GM18870 (cell line): ENCODE measurements around the gene EXOC6.

Source experiments
- ATAC-seq: cut with Tn5 transposase; IDR thresholded peaks from one replicate; pipeline ENCODE4 v1.9.1; 2021; ENCODE audit warnings: moderate library complexity; ENCODE audit not compliant: unreplicated experiment

EXOC6 gene

DNA sequence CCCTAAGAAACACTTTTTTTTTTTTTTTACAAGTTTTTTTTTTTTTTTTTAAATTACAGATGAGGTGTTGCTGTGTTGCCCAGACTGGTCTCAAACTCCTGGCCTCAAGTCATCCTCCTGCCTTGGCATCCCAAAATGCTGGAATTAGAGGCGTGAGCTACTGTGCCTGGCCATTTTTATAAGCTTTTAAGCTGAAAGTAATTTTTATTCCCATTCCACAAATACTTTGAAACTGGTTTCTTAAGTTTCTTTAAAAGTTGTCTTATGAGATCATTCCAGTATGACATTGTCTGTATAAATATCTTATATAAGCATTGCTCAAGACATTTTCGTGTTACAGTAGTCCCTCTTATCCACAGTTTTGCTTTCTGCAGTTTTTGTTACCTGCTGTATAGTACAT is 150.9 kb downstream of the EXOC6 start:
- no peak for ATAC-seq

- ATAC-seq = no peak
Measured at GRCh38 chr10:93006435-93007039, 158.2 kb downstream of the EXOC6 start.

DNA sequence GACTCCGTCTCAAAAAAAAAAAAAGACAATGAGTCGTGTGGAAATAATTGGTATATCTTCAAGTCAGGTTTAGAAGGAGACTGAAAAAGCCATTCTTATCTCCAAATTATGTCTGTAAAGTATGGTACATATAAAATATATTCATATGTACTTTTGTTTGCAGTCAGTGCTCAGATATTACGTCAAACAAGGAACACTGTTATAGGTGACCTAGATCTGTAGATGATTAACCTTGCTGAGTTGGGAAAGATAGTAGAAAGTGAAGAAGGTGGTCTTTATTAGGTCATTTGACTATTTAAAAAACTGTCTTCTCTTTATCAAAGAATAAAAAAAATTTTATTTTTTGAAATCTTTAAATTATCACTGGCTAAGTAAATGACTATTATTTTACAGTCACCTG is 167.4 kb downstream of the EXOC6 start:
- ATAC-seq = no peak

- no peak for ATAC-seq
Measured at GRCh38 chr10:93023013-93023650, 174.8 kb downstream of the EXOC6 start.

GRCh38 chr10:93026072-93026471 is 177.8 kb downstream of the EXOC6 start:
- no peak for ATAC-seq

GRCh38 chr10:93027508-93027907 is 179.2 kb downstream of the EXOC6 start:
- ATAC-seq = no peak

- ATAC-seq = no peak
Measured at GRCh38 chr10:93028883-93029282, 180.6 kb downstream of the EXOC6 start.

- no peak for ATAC-seq
Measured at GRCh38 chr10:93030409-93030808, 182.1 kb downstream of the EXOC6 start.

- no peak for ATAC-seq
Measured at GRCh38 chr10:93032105-93032808, 183.9 kb downstream of the EXOC6 start.

- ATAC-seq = no peak
Measured at GRCh38 chr10:93032809-93033137, 184.5 kb downstream of the EXOC6 start.

DNA sequence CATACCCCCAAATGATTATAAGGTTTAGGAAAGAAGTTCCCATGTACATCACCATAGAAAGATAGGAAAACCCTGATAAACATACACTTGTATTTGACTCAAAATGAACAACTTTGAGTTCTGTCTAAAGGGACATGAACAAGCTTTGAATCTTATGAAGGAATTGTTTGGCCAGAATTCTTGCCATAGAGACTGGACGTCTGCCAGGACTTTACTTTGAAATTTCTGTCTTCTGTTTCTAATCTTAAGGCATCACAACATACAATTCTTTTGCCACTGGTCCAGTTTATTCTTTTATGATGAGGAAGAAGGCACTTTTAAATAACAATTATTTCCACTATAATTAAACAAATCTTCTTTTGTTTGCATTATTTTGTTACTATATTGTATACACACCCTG is 186.1 kb downstream of the EXOC6 start:
- ATAC-seq = no peak

DNA sequence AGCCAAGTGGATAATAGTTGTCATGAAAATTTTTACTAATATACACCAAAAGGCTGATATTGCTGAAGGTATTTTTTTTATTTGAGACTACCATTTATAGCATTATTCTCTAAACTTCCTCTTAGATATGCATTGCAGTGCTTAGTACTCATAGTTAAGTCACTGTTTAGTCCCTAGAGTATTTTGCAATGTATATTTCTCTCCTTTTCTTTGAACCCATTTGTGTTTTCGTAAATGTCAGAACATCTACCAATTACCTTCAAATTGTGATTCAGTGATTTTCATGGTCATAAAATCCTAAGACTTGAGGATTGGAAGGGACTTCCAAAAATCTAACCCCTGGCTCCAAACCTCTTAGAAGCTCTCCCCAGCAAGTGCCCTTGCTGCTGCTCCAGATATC is 190.8 kb downstream of the EXOC6 start:
- ATAC-seq = no peak

GRCh38 chr10:93039721-93040120 is 191.4 kb downstream of the EXOC6 start:
- no peak for ATAC-seq

DNA sequence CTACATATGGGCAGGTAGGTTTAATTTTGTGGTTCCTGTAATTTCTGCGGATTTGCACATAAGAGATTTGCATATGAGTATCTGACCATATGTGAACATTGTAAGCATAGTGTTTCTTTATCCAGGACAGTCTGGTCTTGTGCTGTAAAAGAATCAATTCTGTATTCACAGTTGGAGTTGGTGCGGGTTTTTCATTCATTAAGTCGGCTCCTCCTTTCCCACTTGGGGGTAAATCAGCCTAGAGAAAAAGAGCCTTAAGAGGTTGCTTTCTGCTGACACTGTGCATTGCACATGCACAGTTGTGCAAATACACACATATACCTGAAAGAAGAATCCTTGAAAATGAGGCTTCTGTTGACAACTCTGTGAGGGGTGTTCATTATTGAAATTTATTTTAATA is 206.2 kb downstream of the EXOC6 start:
- no peak for ATAC-seq

GRCh38 chr10:93058139-93058538 is 209.8 kb downstream of the EXOC6 start:
- no peak for ATAC-seq

GRCh38 chr10:93059975-93060886 is 211.9 kb downstream of the EXOC6 start, which contains the start of gene CYP26C1:
Gene CYP26C1, plus strand, starts transcription at chr10:93060798. Its CDS starts 466 bp downstream, at chr10:93061264.
- ATAC-seq = no peak

DNA sequence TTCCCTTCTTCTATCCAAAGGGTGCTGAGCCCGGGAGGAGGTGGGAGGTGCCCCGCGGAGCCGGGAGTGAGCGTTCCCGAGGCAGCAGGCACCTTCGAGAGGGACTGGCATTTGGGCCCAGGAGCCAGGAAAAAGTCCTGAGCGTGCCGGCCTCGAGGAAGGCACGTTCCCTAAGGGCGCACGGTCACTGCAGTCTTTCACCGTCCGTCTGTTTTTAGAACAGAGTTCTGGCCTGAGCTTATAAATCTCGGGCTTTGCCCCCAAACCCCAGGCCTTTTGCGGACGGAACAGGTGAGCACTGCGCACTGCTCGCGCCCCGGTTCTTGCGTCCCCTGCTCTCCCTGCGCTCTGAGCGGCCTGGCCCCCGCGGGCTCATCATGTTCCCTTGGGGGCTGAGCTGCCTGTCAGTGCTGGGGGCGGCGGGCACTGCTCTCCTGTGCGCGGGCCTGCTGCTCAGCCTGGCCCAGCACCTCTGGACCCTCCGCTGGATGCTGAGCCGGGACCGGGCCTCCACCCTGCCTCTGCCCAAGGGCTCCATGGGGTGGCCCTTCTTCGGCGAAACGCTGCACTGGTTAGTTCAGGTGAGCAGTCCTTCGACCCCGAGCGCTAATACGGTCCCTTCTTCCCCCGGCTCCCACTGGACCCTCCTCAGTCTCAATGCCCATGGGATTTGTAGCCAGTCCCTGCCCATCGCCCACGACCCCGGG is 212.7 kb downstream of the EXOC6 start:
- ATAC-seq = no peak

GRCh38 chr10:93061594-93062513 is 213.5 kb downstream of the EXOC6 start:
- ATAC-seq = no peak

DNA sequence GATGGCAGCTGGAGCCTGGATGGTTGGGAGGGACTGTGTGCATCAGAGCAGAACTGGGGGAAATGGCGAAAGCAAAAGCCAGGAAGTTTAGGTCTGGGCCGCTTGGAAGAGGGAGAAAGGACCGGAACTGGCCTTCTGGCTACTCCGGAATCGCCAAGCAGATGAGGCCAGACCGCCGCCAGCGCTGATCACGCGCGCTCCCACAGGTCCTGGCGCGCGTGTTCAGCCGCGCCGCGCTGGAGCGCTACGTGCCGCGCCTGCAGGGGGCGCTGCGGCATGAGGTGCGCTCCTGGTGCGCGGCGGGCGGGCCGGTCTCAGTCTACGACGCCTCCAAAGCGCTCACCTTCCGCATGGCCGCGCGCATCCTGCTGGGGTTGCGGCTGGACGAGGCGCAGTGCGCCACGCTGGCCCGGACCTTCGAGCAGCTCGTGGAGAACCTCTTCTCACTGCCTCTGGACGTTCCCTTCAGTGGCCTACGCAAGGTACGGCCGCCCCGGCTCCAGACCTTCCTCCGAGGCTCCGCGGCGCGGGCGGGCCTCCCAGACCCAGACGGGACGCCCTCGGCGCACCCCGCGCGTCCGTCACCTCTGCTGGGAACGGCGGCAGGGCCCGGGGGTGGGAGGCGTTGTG is 214.3 kb downstream of the EXOC6 start:
- no peak for ATAC-seq
